Astrocyte (in vitro differentiated cells and primary cell): Measurements from ENCODE around the gene HSD17B8. TPM values are rescaled to one million over a fixed set of nuclear protein-coding genes. Genes with fewer than 3 reads are reported as not detected.

Experiments used
- DNase-seq: peaks from one replicate; pipeline ENCODE4 v3.0.0-alpha.2; 2010; ENCODE audit warnings: low read depth
- FAIRE-seq: peaks from 2 replicates; lab custom pipeline; 2011; peaks lifted over from hg19 to GRCh38; lab: Jason Lieb, UNC
- H2AFZ ChIP-seq: 2 replicates; pipeline ENCODE4 v1.6.0; 2012; ENCODE audit warnings: low read depth, low read length, inconsistent platforms
- H3K27ac ChIP-seq: 2 replicates; pipeline ENCODE4 v1.5.1; 2011; ENCODE audit warnings: low read depth, low read length, inconsistent platforms
- H3K27me3 ChIP-seq: 2 replicates; pipeline ENCODE4 v1.6.0; 2011; ENCODE audit warnings: low read length, inconsistent platforms; ENCODE audit not compliant: insufficient read depth
- H3K36me3 ChIP-seq: 2 replicates; pipeline ENCODE4 v1.5.1; 2011; ENCODE audit warnings: low read length, inconsistent platforms; ENCODE audit not compliant: insufficient read depth
- H3K4me1 ChIP-seq: 2 replicates; pipeline ENCODE4 v1.5.1; 2011; ENCODE audit warnings: low read length, inconsistent platforms; ENCODE audit not compliant: insufficient read depth
- H3K4me2 ChIP-seq: 2 replicates; pipeline ENCODE4 v1.6.0; 2012; ENCODE audit warnings: low read length, inconsistent platforms
- H3K4me3 ChIP-seq: 2 replicates; pipeline ENCODE4 v1.5.1; 2011; ENCODE audit warnings: low read depth, mild to moderate bottlenecking, low read length, inconsistent platforms; ENCODE audit not compliant: insufficient read depth
- H3K79me2 ChIP-seq: 2 replicates; pipeline ENCODE4 v1.6.0; 2012; ENCODE audit warnings: mild to moderate bottlenecking, low read length, inconsistent platforms; ENCODE audit not compliant: insufficient read depth
- H3K9ac ChIP-seq: 2 replicates; pipeline ENCODE4 v1.6.0; 2012; ENCODE audit warnings: mild to moderate bottlenecking, low read length, inconsistent platforms
- H3K9me3 ChIP-seq: 2 replicates; pipeline ENCODE4 v1.5.1; 2012; ENCODE audit warnings: low read depth, mild to moderate bottlenecking, low read length, inconsistent platforms; ENCODE audit not compliant: insufficient read depth
- H4K20me1 ChIP-seq: 2 replicates; pipeline ENCODE4 v1.6.0; 2012; ENCODE audit warnings: low read length, inconsistent platforms; ENCODE audit not compliant: insufficient read depth
- H3K27ac Mint-ChIP-seq: one replicate; pipeline ENCODE4 v1.8.0; 2021; ENCODE audit warnings: mild to moderate bottlenecking, mixed read lengths; ENCODE audit not compliant: unreplicated experiment
- H3K27me3 Mint-ChIP-seq: one replicate; pipeline ENCODE4 v1.8.0; 2021; ENCODE audit warnings: low read depth, mixed read lengths; ENCODE audit not compliant: unreplicated experiment
- H3K36me3 Mint-ChIP-seq: one replicate; pipeline ENCODE4 v1.8.0; 2021; ENCODE audit warnings: low read depth, mixed read lengths; ENCODE audit not compliant: unreplicated experiment
- H3K4me1 Mint-ChIP-seq: one replicate; pipeline ENCODE4 v1.8.0; 2021; ENCODE audit warnings: low read depth, mixed read lengths; ENCODE audit not compliant: unreplicated experiment
- H3K4me3 Mint-ChIP-seq: one replicate; pipeline ENCODE4 v1.8.0; 2021; ENCODE audit warnings: mild to moderate bottlenecking, moderate library complexity, mixed read lengths; ENCODE audit not compliant: unreplicated experiment
- H3K9me3 Mint-ChIP-seq: one replicate; pipeline ENCODE4 v1.8.0; 2021; ENCODE audit warnings: mild to moderate bottlenecking, mixed read lengths; ENCODE audit not compliant: unreplicated experiment
- CTCF ChIP-seq: IDR thresholded peaks from 2 replicates; pipeline ENCODE4 v1.5.1; 2011; ENCODE audit warnings: low read depth, mild to moderate bottlenecking, inconsistent platforms, low read length, moderate library complexity; ENCODE audit not compliant: insufficient read depth
- EZH2 ChIP-seq: IDR thresholded peaks from 2 replicates; pipeline ENCODE4 v1.6.1; 2012; ENCODE audit warnings: mild to moderate bottlenecking, low read length, inconsistent platforms; ENCODE audit not compliant: insufficient read depth
- total RNA-seq: library from RNA; stranded (reverse); gene quantifications from 2 replicates; pipeline ENCODE4 v1.2.1, GENCODE V29; 2021

The HSD17B8 gene
- total RNA-seq, 1 donor from 2014 or later: 2.1 TPM

GRCh38 chr6:33160096-33160495, 44.4 kb upstream of the HSD17B8 start:
- TF ChIP-seq EZH2 (no peak), CTCF (no peak)
- Histone ChIP-seq H3K4me3 (no peak overlapping the region), H3K9me3 (no peaks in the 10 kb centered on the region), H3K27me3 (peaks cover 2% of the 10 kb centered on the region), H3K9ac (no peak overlapping the region), H3K4me2 (no peak overlapping the region), H3K27ac (no peak overlapping the region), H3K36me3 (no peaks in the 10 kb centered on the region), H3K4me1 (peaks cover 16% of the 10 kb centered on the region), H2AFZ (no peak overlapping the region), H3K79me2 (no peaks in the 10 kb centered on the region), H4K20me1 (no peaks in the 10 kb centered on the region)
- H3K27ac Mint-ChIP-seq: no peak overlapping the region
- peaks cover 4% of the 10 kb centered on the region for H3K4me1 Mint-ChIP-seq
- H3K36me3 Mint-ChIP-seq: no peaks in the 10 kb centered on the region
- H3K27me3 Mint-ChIP-seq: peaks cover 26% of the 10 kb centered on the region
- H3K9me3 Mint-ChIP-seq: no peaks in the 10 kb centered on the region
- H3K4me3 Mint-ChIP-seq: no peak overlapping the region
- FAIRE-seq (no peak), DNase-seq (no peak)

- Histone ChIP-seq H3K9me3 (no peaks in the 10 kb centered on the region), H3K4me2 (peak overlapping the region; percentile 85), H3K27ac (no peak overlapping the region), H3K27me3 (peaks cover 2% of the 10 kb centered on the region), H3K36me3 (no peaks in the 10 kb centered on the region), H3K4me1 (peaks cover 16% of the 10 kb centered on the region), H3K4me3 (peak overlapping the region; percentile 52), H4K20me1 (no peaks in the 10 kb centered on the region), H3K79me2 (no peaks in the 10 kb centered on the region), H3K9ac (peak overlapping the region; percentile 70), H2AFZ (peak overlapping the region; percentile 82)
- Mint-ChIP-seq H3K4me1 (peaks cover 4% of the 10 kb centered on the region), H3K27ac (no peak overlapping the region), H3K9me3 (no peaks in the 10 kb centered on the region), H3K36me3 (no peaks in the 10 kb centered on the region), H3K27me3 (peaks cover 32% of the 10 kb centered on the region), H3K4me3 (peak overlapping the region; percentile 80)
- FAIRE-seq (no peak), DNase-seq (peak; percentile 95)
- no peak for TF ChIP-seq EZH2
- TF ChIP-seq CTCF: no peak
These were observed 43.6 kb upstream of the HSD17B8 start for GRCh38 chr6:33160728-33161344.
